T-helper 2 cell treated with Interferon-gamma antibody and Interleukin-4, amounts not matched to agents 5 μg/mL and 100 μg/mL, for 36 hours (primary cell): ENCODE results near the gene S100Z.
A peak's percentile ranks its signal among the peaks of the same experiment; 100 is the strongest.
"Not testable (repeated sequence)": the region's sequence is repeated elsewhere in the genome, so short reads cannot be mapped to it uniquely, and the experiment has no call there.

Experiments
- DNase-seq: peaks from one replicate; pipeline ENCODE4 v3.0.0; 2021; ENCODE audit warnings: low spot score
- H3K27ac Mint-ChIP-seq: one replicate; pipeline ENCODE4 v1.8.0; 2021; ENCODE audit warnings: mild to moderate bottlenecking, mixed read lengths
- H3K27me3 Mint-ChIP-seq: one replicate; pipeline ENCODE4 v1.8.0; 2021; ENCODE audit warnings: low read depth, mixed read lengths
- H3K36me3 Mint-ChIP-seq: one replicate; pipeline ENCODE4 v1.8.0; 2021; ENCODE audit warnings: low read depth, mixed read lengths
- H3K4me1 Mint-ChIP-seq: one replicate; pipeline ENCODE4 v1.8.0; 2021; ENCODE audit warnings: low read depth, mixed read lengths
- H3K4me3 Mint-ChIP-seq: one replicate; pipeline ENCODE4 v1.8.0; 2022; ENCODE audit warnings: mild to moderate bottlenecking, moderate library complexity, mixed read lengths
- H3K9me3 Mint-ChIP-seq: one replicate; pipeline ENCODE4 v1.8.0; 2021; ENCODE audit warnings: mixed read lengths

S100Z gene

GRCh38 chr5:76850543-76851145 lies 830 bp downstream of the S100Z start:
- H3K4me3 Mint-ChIP-seq: peak overlapping the region; percentile 75
- H3K27ac Mint-ChIP-seq: peak overlapping the region; percentile 91
- H3K4me1 Mint-ChIP-seq: peaks cover 47% of the 10 kb centered on the region
- peaks cover 20% of the 10 kb centered on the region for H3K36me3 Mint-ChIP-seq
- H3K27me3 Mint-ChIP-seq: no peaks in the 10 kb centered on the region
- peaks cover 16% of the 10 kb centered on the region for H3K9me3 Mint-ChIP-seq
- DNase-seq: no peak

- peaks cover 59% of the 10 kb centered on the region for H3K4me1 Mint-ChIP-seq
- peaks cover 31% of the 10 kb centered on the region for H3K36me3 Mint-ChIP-seq
- H3K9me3 Mint-ChIP-seq: peaks cover 26% of the 10 kb centered on the region
- H3K4me3 Mint-ChIP-seq: peak overlapping the region; percentile 75
- no peak for DNase-seq
- peak overlapping the region; percentile 1 for H3K27ac Mint-ChIP-seq
- no peaks in the 10 kb centered on the region for H3K27me3 Mint-ChIP-seq
Observed at GRCh38 chr5:76851728-76852369, 2.0 kb downstream of the S100Z start.

- peaks cover 31% of the 10 kb centered on the region for H3K36me3 Mint-ChIP-seq
- peaks cover 26% of the 10 kb centered on the region for H3K9me3 Mint-ChIP-seq
- H3K27me3 Mint-ChIP-seq: no peaks in the 10 kb centered on the region
- H3K27ac Mint-ChIP-seq: no peak overlapping the region
- no peak for DNase-seq
- H3K4me3 Mint-ChIP-seq: no peak overlapping the region
- peaks cover 59% of the 10 kb centered on the region for H3K4me1 Mint-ChIP-seq
Observed at GRCh38 chr5:76852772-76853171, 3.0 kb downstream of the S100Z start.

DNA sequence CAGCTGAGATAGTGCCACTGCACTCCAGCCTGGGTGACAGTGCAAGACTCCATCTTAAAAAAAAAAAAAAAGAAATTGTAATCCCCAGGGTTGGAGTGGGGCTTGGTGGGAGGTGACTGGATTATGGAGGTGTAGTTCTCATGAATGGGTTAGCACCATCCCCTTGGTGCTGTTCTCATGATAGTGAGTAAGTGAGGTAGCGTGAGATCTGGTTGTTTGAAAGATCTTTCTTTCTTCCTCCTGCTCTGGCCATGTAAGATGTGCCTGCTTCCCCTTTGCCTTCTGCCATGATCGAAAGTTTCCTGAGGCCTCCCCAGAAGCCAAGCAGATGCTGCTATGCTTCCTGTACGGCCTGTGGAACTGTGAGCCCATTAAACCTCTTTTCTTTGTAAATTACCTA lies 3.9 kb downstream of the S100Z start:
- Mint-ChIP-seq H3K4me1 (peaks cover 59% of the 10 kb centered on the region), H3K27ac (peak overlapping the region; percentile 28), H3K9me3 (peaks cover 26% of the 10 kb centered on the region), H3K36me3 (peaks cover 31% of the 10 kb centered on the region)
- H3K27me3 Mint-ChIP-seq, H3K4me3 Mint-ChIP-seq, DNase-seq: not testable (repeated sequence)

- peaks cover 57% of the 10 kb centered on the region for H3K4me1 Mint-ChIP-seq
- H3K36me3 Mint-ChIP-seq: peaks cover 31% of the 10 kb centered on the region
- H3K27me3 Mint-ChIP-seq: no peaks in the 10 kb centered on the region
- H3K4me3 Mint-ChIP-seq: no peak overlapping the region
- no peak for DNase-seq
- peaks cover 26% of the 10 kb centered on the region for H3K9me3 Mint-ChIP-seq
- H3K27ac Mint-ChIP-seq: peak overlapping the region; percentile 49
Observed at GRCh38 chr5:76854644-76855043, 4.8 kb downstream of the S100Z start.

DNA sequence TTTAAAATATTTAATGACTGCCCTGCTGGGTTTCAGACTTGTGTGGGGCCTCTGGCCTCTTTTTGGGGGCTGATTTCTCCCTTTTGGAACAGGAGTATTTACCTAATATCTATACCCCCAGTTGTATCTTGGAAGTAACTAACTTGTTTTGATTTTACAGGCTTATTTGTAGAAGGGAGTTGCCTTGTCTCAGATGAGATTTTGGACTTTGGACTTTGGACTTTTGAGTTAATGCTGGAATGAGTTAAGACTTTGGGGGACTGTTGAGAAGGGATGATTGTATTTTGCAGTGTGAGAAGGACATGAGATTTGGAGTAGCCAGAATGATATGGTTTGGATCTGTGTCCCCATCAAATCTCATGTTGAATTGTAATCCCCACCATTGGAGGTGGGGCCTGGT lies 5.7 kb downstream of the S100Z start:
- Mint-ChIP-seq H3K4me1 (peaks cover 50% of the 10 kb centered on the region), H3K36me3 (peaks cover 30% of the 10 kb centered on the region), H3K27ac (peak overlapping the region; percentile 89), H3K9me3 (peaks cover 22% of the 10 kb centered on the region), H3K4me3 (peak overlapping the region; percentile 75)
- not testable (repeated sequence) for DNase-seq, H3K27me3 Mint-ChIP-seq

- H3K9me3 Mint-ChIP-seq: peaks cover 22% of the 10 kb centered on the region
- DNase-seq: peak; percentile 34
- H3K4me3 Mint-ChIP-seq: peak overlapping the region; percentile 75
Observed at GRCh38 chr5:76855961-76856360, 6.1 kb downstream of the S100Z start.

DNA sequence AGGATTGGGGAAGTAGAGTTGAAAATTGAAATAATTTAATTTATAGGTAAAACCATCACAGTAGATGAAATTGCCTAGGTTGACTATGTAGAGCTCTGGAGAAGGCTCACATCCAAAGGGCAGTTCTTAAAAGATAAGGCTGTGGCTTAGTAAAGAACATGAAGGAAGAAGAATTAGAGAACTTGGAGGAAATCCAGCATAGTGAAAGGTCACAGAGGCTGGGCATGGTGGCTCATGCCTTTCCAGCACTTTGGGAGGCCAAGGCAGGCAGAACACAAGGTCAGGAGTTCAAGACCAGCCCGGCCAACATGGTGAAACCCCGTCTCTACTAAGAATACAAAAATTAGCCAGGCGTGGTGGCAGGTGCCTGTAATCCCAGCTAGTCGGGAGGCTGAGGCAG lies 7.0 kb downstream of the S100Z start:
- Mint-ChIP-seq H3K9me3 (peaks cover 22% of the 10 kb centered on the region), H3K36me3 (peaks cover 28% of the 10 kb centered on the region), H3K4me3 (peak overlapping the region; percentile 75), H3K4me1 (peaks cover 38% of the 10 kb centered on the region), H3K27ac (peak overlapping the region; percentile 89)
- H3K27me3 Mint-ChIP-seq, DNase-seq: not testable (repeated sequence)

More at GRCh38 chr5:76855961-76856360, 6.1 kb downstream of the S100Z start:
- H3K4me1 Mint-ChIP-seq: peaks cover 46% of the 10 kb centered on the region
- H3K27ac Mint-ChIP-seq: peak overlapping the region; percentile 89
- peaks cover 30% of the 10 kb centered on the region for H3K36me3 Mint-ChIP-seq
- H3K27me3 Mint-ChIP-seq: no peaks in the 10 kb centered on the region

DNA sequence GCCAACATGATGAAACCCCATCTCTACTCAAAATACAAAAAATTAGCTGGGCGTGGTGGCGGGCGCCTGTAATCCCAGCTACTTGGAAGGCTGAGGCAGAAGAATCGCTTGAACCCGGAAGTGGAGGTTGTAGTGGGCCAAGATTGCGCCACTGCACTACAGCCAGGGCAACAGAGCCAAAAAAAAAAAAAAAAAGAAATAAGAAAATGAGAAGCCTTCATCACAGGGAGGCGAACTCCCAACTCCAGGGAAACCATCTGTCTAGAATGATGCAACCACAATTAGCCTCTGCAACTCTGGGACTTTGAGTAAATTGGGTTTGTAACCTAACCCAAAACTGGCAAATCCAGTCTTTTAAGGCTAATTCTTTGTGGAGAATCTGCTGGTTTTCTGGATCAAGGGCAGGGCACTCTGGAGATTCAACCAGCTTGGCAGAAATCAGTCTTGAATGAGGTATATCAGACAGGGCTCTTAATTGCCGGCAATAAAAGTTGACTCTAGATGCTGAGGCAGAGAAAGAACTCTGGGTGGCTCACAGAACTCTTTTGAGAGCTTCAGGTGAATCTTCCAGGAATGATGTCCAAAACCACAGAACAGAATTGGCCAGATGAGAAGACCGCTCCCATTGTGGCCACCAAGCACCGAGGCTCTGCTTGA lies 9.9 kb downstream of the S100Z start:
- no peak for DNase-seq
- Mint-ChIP-seq H3K27me3 (no peaks in the 10 kb centered on the region), H3K36me3 (peaks cover 15% of the 10 kb centered on the region), H3K9me3 (peaks cover 13% of the 10 kb centered on the region), H3K4me1 (peaks cover 20% of the 10 kb centered on the region), H3K27ac (no peak overlapping the region), H3K4me3 (no peak overlapping the region)

GRCh38 chr5:76861612-76862011 lies 11.8 kb downstream of the S100Z start:
- peaks cover 3% of the 10 kb centered on the region for H3K36me3 Mint-ChIP-seq
- no peaks in the 10 kb centered on the region for H3K27me3 Mint-ChIP-seq
- peaks cover 2% of the 10 kb centered on the region for H3K4me1 Mint-ChIP-seq
- no peak overlapping the region for H3K4me3 Mint-ChIP-seq
- no peak for DNase-seq
- no peak overlapping the region for H3K27ac Mint-ChIP-seq
- peaks cover under 1% of the 10 kb centered on the region for H3K9me3 Mint-ChIP-seq

GRCh38 chr5:76863001-76863400 lies 13.2 kb downstream of the S100Z start:
- no peaks in the 10 kb centered on the region for H3K4me1 Mint-ChIP-seq
- H3K36me3 Mint-ChIP-seq: no peaks in the 10 kb centered on the region
- no peaks in the 10 kb centered on the region for H3K9me3 Mint-ChIP-seq
- no peak overlapping the region for H3K4me3 Mint-ChIP-seq
- H3K27me3 Mint-ChIP-seq: no peaks in the 10 kb centered on the region
- DNase-seq: no peak
- H3K27ac Mint-ChIP-seq: no peak overlapping the region

GRCh38 chr5:76866503-76866902 lies 16.7 kb downstream of the S100Z start:
- H3K9me3 Mint-ChIP-seq: no peaks in the 10 kb centered on the region

GRCh38 chr5:76867038-76867437 lies 17.2 kb downstream of the S100Z start:
- no peaks in the 10 kb centered on the region for H3K27me3 Mint-ChIP-seq
- no peak overlapping the region for H3K27ac Mint-ChIP-seq
- no peaks in the 10 kb centered on the region for H3K4me1 Mint-ChIP-seq
- no peak overlapping the region for H3K4me3 Mint-ChIP-seq
- no peaks in the 10 kb centered on the region for H3K9me3 Mint-ChIP-seq
- no peaks in the 10 kb centered on the region for H3K36me3 Mint-ChIP-seq
- no peak for DNase-seq

More at GRCh38 chr5:76866503-76866902, 16.7 kb downstream of the S100Z start:
- no peaks in the 10 kb centered on the region for H3K4me1 Mint-ChIP-seq
- H3K27me3 Mint-ChIP-seq: no peaks in the 10 kb centered on the region
- DNase-seq: no peak
- H3K36me3 Mint-ChIP-seq: no peaks in the 10 kb centered on the region
- H3K27ac Mint-ChIP-seq: no peak overlapping the region
- H3K4me3 Mint-ChIP-seq: no peak overlapping the region
